COLO668 (cell line): ENCODE results near the gene S1PR1.
A peak's percentile ranks its signal among the peaks of the same experiment; 100 is the strongest.

Experiments used
- DNase-seq: peaks from one replicate; lab custom pipeline; 2025; ENCODE audit not compliant: unreplicated experiment; lab: John Stamatoyannopoulos, UW

S1PR1 gene

DNA sequence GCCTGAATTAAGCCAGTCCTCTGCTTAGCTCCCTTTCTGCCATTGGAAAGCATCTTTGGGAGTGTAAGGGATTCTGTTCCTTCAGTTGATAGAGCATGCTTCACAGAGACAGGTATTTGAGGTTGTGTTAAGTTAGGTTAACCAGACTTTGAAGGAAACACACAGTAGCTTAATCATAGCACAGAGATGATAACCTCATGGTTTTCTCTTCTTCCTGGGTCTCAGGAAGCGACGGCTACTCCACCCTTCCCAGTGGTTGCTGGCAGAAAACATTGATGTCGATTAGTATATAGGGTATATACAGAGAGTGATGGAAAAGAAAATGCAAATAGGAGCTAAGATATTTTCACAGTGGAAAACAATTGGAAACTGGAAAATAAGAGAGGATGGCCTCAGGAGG, 42.0 kb downstream of the S1PR1 start:
- no peak for DNase-seq

DNA sequence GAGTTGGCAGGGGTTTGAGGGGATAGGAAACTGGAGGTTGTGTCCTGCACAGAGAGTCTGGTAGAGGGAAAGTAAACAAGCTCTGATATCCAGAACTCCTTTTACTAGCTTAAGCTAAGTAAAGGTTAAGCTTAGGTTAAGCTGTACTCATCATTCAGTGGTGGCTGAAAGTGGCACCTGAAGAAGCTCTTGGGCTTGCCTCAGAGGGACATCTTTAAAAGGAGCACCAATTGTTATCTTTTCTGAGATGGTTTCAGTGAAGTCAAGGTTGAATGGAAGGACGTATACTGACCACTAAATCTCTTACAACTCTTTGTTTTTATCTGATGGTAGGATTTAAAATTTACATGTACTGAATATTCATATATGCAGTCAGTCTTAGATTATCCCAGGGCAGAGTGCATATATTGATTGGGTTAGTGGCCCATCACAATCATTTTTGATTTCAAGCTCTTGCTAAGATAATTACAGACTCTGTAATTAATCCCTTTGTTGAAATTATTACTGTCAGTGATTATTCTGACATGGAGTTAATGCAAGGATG, 43.3 kb downstream of the S1PR1 start:
- DNase-seq = no peak

DNA sequence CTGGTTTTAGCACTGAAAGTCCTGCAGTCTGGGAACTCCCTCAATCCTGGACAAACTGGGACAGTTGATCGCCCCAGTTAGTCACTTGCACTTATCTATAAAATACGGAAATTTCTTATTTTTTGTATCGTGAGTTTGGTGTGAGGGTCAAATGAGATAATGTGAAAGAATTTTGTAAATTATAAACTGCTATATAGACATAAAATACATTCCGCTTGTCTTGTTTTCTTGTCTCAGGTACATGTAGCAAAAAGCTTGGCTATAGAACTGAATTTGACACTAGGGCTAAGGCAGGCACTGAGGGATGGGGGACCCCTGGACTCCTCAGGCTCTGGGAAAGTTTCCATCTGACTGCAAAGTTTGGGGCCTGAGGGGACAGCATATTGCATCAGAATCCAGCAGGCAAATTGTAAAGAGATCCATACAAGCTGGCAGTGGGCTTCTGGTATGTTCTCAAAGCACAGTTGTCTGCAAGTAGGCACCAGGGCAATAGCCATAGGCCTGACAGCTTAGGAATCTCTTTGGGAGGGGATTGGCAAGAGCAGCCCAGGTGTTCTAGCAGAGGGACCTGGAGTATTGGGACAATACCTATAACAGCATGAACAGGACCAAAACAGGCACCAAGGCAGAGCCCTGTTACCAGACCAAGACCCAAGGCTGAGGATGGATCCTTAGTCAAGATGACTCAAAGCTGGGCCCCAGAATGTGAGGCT, 44.3 kb downstream of the S1PR1 start:
- no peak for DNase-seq

DNA sequence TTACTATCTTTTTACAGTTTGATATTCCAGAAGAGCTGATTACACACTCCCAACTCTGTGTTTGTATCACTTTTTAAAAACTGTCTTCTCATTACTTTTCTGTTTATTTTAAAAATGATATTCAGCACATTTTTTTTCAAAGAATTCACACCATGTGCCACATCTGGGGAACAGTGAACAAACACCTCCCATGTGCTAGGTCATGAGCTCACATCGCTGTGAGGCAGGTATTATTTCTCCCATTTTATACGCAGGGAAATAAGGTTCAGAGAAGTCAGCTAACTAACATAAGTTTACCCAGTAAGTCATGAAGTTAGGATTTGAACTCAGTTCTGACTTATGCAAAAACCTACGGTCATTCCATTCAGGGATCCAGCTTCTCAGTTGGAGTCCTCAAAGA, 44.9 kb downstream of the S1PR1 start:
- no peak for DNase-seq

DNA sequence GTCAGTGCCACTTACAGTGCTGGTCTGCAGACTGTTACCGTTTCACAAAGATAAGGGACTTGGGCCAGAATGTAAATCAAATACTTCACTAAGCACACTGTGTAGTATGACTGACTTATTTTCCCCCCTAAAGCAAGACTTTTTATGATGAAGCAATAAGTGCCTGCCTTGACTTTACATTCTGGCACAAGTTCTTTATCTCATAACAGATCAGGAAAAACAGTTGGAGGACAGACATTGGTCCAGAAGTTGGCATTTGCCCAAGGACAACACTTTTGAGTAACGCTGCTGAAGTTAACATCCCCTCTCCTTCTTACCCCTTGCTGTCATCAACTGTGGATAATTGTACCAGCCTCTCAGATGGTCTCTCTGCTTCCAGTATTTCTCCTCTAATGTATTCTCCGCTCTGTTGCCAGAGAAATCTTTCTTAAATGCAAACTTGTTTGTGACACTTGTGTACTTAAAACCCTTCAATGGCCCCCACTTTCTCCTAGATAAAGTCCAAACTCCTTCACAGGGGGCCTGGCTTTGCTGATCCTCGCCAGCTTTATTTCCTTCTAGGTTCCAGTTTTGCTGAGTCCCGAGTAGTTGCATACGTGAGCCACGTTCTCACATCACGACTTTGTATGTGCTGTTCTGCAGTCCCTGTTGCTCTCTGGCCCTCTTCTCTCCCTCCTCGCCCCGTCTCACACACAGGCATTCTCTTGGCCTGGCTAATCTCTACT, 45.7 kb downstream of the S1PR1 start:
- DNase-seq = no peak

DNA sequence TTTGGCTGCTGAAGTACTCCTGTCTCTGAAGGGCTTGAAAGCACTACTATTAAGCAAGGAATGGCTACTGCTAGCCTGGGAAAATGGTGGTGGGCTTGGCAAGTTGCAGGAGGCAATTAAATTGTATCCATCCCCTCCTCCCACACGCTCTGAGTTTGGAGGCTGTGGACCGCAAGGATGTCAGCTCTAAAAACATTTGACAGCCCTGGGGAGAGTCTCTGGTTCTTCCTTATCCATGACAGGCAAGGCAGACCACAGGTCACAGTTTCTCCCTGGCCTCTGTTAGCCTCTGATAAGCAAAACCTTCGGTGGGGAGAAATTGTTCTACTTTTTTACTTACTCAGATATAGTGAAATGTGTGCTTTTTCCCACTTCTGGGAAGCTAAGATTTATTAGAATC, 46.6 kb downstream of the S1PR1 start:
- DNase-seq = no peak

DNA sequence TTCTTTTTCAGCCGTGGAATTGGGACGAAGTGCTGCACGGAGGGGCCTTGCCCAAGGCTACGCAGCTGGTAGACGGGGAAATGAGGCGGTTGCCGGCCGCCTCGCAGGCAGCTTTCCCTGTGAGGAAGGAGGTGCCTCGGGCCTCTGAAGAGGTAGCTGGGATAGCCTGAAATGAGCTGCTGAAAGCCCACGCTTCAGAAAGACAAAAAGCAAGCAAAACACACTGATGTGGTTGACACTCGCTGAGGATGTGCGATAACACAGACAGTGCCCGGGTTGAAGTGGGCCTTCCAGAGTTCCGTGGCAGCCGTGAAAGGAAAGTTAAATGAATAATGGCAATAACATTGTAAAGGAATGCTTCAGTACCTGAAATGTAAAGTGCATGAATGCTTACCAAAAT, 47.2 kb downstream of the S1PR1 start:
- DNase-seq = no peak

DNA sequence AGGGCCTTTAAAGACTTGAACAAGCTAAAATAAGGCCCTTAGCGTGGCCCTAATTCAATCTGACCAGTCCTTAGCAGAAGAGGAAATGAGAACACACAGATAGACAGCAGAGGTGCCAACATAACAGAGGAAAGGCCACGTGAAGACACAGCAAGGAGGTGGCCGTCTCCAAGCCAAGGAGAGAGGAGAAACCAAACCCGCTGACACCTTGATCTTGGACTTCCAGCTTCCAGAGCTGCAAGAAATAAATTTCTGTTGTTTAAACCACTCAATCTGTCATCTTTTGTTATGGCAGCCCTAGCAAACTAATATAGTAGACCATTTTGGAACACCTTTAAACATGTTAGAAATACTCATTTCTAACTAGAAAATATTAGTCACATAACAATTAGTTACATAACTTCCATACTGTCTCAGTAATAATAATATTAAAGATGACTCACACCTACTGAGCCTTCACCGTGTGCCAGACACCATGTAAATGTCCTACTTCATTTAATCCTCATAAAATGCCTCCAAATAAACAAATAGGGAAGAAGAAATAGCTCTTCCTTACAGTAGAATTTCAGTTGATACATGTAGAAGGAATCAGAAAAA, 47.9 kb downstream of the S1PR1 start:
- no peak for DNase-seq

DNA sequence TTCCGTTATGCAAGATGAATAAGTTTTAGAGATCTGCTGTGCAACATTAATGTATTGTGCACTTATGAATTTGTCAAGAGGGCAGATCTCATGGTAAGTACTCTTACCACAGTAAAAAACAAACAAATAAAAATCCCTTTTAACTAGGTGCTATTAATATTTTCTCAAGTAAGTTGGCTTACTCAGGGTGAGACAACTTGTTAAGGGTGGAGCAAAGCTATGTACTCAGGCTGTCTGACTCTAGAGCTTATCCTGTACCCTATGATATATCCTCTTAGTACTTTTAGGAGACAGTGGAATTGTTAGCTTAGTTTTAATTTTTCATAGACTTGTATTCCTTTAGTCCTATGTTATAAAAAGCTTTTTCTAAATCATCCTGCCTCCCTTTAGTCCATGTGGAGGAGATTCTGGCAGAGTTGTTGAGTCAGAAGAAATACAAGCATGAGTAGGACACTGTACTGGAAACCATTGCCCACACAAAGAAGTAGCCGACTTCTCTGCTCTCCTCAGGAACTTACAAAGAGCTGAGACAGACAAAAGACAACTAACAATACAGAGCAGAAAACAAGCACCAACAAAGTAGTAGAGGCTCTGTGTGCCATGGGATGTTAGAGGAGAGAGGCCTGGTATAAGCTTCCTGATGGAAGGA, 49.2 kb downstream of the S1PR1 start:
- no peak for DNase-seq

DNA sequence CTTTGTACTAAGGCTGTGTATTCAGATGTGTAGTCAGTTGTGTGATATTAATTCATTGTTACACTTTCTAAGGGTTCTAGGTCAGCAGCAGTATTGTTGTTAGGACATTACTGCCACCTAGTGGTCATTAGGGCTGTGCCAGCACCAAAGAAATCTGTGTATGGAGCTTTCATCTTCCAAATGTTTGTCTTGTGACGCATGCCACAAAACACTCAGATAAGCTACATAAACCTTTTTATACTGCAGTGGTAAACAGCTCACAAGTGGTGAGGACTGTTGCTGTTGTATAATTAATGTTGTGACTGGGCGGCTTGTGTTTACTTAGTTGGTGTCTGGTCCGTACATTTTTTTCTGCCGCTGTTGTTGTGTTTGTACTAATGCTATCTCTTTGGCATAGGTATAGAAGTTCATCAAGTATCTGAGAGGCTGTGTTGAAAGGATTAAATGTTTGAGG, 51.7 kb downstream of the S1PR1 start:
- DNase-seq = peak; percentile 63

DNA sequence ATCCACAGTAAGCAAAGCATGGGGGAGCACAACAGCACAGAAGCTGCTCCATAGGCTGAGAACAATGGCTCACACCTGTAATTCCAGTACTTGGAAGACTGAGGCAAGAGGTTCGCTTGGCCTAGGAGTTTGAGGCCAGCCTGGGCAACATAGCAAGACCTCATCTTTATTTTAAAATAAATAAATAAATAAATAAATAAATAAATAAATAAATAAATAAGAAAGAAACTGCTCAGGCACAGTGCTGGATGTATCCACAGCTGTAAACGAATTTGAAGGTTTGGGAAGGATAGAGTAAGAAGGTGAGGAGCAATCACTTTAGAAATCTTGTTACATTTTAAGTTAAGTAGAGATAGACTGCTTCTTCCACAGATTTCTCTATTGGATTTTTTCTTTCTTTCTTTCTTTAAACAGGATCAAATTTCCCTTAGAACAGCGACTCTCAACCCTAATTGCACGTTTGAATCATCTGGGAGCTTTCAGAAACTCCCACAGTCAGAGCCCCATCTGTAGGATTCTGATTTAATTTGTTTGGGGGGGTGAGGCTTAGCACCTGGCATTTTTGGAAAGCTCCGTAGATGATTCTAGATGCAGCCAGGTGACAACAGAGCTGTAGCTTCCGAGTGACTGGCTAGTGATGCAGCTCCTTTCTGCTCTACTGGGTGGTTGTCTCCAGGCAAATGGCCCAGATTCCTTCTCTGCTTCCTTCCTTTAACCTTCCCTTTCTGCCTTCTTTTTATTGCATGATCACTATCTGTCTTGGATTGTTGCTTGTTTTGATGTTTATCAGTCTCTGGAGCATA, 53.5 kb downstream of the S1PR1 start:
- DNase-seq = no peak
